B cell (primary cell): ENCODE data around the gene TXNRD1.

Experiments
- EZH2 ChIP-seq: IDR thresholded peaks from 2 replicates; pipeline ENCODE4 v1.6.1; 2012; ENCODE audit warnings: borderline replicate concordance, low read depth, mild to moderate bottlenecking, moderate library complexity, low read length; ENCODE audit not compliant: insufficient read depth, poor library complexity, severe bottlenecking
- TF ChIP-seq, protein P1 (sequence below): fragments of 200-600 bp; IDR thresholded peaks from one replicate; pipeline ENCODE4 v1.8.0; 2022; ENCODE audit warnings: antibody characterized with exemption, mild to moderate bottlenecking

DNA sequence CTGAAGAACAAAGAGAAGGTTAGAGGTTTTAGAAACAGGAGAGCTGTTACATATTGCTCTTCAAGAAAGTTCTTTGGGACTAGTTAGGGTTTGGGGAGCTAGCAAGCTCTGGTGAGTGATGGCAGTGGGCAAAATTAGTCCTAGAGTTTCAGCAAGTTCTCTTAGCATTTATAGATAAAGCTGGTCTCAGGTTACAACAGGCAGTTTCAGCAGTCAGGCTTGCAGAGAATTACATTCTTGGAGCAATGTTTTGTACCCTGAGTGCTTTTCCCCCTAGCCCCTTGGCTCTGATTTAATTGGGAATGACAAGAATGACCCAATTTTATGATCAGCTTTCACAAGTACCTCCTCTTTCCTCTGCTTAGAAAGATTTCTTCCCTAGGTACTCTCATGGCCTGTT, 66.5 kb downstream of the TXNRD1 start:
- TF ChIP-seq, protein P1, sequence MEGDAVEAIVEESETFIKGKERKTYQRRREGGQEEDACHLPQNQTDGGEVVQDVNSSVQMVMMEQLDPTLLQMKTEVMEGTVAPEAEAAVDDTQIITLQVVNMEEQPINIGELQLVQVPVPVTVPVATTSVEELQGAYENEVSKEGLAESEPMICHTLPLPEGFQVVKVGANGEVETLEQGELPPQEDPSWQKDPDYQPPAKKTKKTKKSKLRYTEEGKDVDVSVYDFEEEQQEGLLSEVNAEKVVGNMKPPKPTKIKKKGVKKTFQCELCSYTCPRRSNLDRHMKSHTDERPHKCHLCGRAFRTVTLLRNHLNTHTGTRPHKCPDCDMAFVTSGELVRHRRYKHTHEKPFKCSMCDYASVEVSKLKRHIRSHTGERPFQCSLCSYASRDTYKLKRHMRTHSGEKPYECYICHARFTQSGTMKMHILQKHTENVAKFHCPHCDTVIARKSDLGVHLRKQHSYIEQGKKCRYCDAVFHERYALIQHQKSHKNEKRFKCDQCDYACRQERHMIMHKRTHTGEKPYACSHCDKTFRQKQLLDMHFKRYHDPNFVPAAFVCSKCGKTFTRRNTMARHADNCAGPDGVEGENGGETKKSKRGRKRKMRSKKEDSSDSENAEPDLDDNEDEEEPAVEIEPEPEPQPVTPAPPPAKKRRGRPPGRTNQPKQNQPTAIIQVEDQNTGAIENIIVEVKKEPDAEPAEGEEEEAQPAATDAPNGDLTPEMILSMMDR, result no peak
- TF ChIP-seq EZH2, result no peak
